ENCODE results near the gene S100A16. TPM values are rescaled to one million over a fixed set of nuclear protein-coding genes. Genes with fewer than 3 reads are reported as not detected.

The S100A16 gene
- total RNA-seq, result 568 and 750 TPM in 2 replicates

DNA sequence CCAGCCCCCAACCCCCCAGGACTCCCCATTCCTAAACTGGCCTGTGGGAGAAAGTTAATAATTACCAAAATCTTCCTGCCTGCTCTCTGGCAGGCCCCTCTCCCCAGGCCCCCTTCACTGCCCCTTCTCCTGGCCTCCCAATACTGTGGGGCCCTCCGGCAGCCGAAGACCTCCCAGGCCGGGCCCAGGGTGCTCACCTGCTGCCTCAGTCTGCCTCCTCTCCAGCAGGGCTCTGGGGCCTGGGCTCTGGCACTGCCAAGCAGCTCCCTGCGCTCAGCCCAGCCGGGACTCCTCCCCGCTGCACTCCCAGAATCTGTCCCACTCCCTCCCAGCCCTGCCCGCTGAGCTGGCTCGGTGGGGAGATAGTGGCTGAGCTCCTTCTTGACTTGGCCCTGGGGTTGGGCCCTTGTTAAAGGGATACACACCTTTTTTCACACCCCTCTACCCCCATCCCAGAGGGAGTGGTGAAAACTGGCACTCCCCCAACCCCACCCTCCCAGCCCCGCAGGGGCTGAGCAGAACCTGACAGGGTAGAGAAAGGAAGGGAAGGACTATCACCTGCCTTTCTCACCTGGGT, at the start of gene S100A16:
Gene S100A16, minus strand, starts transcription at position 383 of the 577 bp plus-strand sequence. CDS start 4,986 bp downstream, outside the sequence.

DNA sequence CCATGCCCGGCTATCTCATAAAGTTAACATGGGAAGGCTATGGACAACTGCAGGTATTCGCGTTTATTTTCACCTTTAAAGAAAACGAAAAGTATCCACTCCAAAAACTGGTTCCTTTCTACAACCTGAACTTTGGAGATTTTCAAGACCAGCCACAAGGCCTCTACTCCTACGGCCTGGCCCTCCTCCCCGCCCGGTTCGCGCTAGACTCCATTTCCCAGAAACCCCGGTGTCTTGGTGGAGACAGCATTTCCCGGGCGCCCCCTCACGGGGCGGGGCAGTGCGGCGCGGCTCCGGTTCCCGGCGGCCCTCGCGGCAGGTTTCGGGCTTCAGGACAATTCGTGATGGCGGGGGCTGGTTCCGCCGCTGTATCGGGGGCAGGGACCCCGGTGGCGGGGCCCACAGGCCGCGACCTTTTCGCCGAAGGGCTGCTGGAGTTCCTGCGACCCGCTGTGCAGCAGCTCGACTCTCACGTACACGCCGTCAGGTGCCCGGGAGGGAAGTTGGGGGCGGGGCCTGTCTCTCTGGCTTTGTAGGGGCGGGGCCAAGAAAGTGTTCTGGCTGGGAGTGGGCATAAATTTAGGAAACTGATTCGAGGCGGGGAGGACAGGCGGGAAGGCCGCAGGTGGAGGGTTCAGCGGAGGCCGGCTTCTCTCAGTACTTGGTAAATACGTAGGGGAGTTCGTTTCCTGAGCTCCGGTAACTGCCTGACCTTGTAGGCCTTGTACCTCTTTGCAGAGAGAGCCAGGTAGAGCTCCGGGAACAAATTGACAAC, 45.6 kb upstream of the S100A16 start, which contains the start of gene SNAPIN:
Gene SNAPIN, plus strand, starts transcription at position 304 of the 775 bp plus-strand sequence. Its CDS starts 41 bp downstream, at position 345.

GRCh38 chr1:153633754-153634665, 21.1 kb upstream of the S100A16 start, which contains the start of gene CHTOP:
TSS of gene CHTOP (plus strand) at chr1:153634066. CDS start at chr1:153636589, 2,523 bp downstream.

GRCh38 chr1:153627715-153628626, 15.0 kb upstream of the S100A16 start, which contains the start of gene S100A1:
TSS of gene S100A1 (plus strand) at chr1:153628434. CDS start at chr1:153630522, 2,088 bp downstream.

DNA sequence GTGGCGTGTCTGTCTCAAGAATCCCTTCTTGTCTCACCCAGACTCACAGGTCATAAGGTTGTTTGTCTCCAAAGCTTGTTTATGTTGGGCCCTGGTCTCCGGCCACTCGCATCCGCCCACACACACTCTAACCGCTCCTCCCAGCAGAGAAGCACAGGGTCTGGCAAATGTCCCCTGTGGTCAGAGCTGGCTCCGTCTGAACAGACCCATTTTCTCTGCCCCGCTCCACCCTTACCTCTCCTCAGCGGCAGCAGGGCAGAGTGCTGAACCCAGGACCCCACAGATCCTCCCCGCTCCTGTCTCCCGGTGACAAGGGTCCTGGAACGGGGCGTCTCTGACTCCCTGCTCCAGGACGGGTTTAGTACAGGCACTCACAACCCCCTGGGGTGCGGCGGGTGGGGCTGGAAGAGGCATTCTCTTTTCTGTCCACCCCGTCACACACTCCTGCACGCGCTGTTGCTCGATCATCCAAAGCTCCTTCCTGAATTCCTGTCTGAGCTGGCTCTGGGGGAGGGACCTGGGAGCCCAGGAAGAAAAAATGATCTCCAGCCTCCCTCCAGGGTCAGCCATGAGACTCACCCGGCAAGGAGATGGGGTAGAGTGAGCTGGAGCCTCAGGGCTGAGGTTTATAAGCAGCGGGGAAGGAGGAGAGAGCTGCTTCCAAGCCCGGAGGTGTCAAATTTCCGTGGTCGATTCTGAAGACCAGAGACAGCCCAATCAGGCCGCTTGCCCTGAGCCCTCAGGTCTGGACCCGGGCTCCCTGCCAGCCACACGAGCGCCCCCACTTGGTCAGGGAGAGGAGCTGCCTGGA, 14.2 kb upstream of the S100A16 start, which contains the start of gene S100A13:
Gene S100A13, minus strand, starts transcription at position 602 of the 811 bp plus-strand sequence. CDS start 1,033 bp downstream, outside the sequence.

DNA sequence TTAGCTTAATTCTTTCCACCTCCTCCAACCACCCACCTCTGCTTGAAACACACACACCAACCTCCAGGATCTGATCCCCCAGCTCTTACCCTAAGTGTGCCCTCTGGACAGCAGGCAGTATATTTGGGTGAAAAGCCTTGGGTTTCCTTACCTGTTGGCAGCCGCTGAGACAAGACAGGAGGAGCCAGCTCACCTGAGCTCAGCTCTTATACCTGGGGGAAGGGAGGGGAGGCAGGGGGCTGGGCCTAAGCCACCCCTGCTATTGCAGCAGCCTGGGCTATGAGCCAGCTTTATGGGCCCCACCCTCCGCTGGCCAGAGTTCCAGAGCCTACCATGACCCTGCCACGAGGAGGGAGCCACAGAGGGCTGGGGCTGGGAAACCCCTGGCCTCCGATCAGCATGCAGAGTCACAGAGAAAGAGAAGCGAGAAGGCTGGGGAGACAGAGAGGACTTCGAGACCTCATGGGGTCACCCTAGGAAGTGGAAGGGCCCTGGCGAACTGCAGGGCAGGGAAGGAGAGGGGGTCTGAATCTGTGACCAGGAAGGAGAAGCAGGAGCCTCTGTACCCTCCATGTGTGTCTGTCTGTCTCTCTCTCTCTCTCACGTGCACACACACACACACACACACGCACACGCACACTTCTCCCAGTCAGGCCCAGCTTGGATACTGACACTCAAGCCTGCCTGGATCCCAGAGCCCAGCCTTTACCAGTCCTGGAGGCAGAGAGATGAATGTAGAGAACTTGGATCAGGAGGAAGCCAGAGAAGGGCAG, 3.4 kb upstream of the S100A16 start, which contains the start of gene S100A14:
Gene S100A14, minus strand, starts transcription at position 182 of the 773 bp plus-strand sequence. CDS start 467 bp downstream, outside the sequence.

DNA sequence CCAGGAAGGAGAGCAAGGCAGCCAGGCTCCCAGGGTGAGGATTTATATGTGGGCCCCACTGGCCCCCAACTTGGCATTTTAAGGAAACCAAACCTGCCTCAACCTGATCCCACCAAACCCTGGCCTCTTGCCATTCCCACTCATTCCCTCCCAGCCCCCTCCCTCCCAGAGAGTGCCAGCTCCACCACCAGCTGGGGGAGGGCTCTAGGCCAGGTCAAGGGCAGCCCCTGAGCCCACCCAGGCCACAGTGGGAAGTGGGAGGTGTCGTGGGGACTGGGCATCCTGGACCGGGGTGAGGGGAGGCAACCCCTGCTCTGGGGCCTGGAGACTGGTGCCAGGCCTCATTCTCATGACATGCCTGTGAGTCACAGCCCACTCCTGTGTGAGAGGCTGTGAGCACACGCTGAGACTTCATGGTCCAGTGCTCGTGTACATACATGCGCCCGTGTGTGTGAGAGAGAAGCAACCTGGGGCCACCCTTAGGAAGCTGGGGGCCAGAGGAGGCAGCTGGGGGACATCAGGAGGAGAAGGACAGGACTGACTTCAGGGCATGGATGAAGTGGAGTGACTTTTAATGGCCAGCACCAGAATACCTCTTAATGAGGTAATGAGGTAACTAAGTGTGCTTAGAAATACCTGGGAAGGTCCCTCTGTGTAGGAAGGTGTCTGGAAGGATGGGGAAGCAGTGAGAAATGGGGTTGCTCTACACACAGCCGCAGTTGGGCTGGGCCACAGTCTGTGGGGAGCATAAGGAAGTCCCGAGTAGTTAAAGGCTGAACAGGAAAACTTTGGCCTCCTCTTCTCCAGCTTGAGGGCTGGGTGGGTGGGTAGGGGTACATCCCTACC, 47.2 kb downstream of the S100A16 start, which contains the start of gene S100A2:
Gene S100A2, minus strand, starts transcription at position 316 of the 846 bp plus-strand sequence. CDS start 1,967 bp downstream, outside the sequence.

Other genes starting within 250 kb of the S100A16 start
- gene S100A12, start 237.5 kb downstream of the S100A16 start, total RNA-seq, result 1.5 and 3.4 TPM in 2 replicates
- 238 and 331 TPM in 2 replicates for gene S100A8, start 222.1 kb downstream of the S100A16 start, total RNA-seq
- under 0.01 TPM in 1 of 2 replicates, not detected in the other for gene S100A7A, start 196.6 kb downstream of the S100A16 start, total RNA-seq
- gene S100A7, start 152.5 kb downstream of the S100A16 start, total RNA-seq, result 0.64 and 2.1 TPM in 2 replicates
- gene S100A6, start 77.1 kb downstream of the S100A16 start, total RNA-seq, result 257 and 1,880 TPM in 2 replicates
- not detected in 2 replicates for gene S100A5, start 72.2 kb downstream of the S100A16 start, total RNA-seq
- 5.5 TPM in 2 replicates for gene S100A4, start 67.3 kb downstream of the S100A16 start, total RNA-seq
- gene S100A3, start 63.9 kb downstream of the S100A16 start, total RNA-seq, result 2.1 and 2.3 TPM in 2 replicates
- 666 and 777 TPM in 2 replicates for gene S100A2, start 47.3 kb downstream of the S100A16 start, total RNA-seq
- 394 and 881 TPM in 2 replicates for gene S100A14, start 3.2 kb upstream of the S100A16 start, total RNA-seq
- gene S100A13, start 14.4 kb upstream of the S100A16 start, total RNA-seq, result 16.8 and 44.1 TPM in 2 replicates
- gene S100A1, start 15.3 kb upstream of the S100A16 start, total RNA-seq, result not detected in 2 replicates
- 56.5 and 61.9 TPM in 2 replicates for gene CHTOP, start 20.9 kb upstream of the S100A16 start, total RNA-seq
- 42.1 and 66.6 TPM in 2 replicates for gene SNAPIN, start 45.6 kb upstream of the S100A16 start, total RNA-seq
- gene ILF2, start 57.9 kb upstream of the S100A16 start, total RNA-seq, result 88.2 and 102 TPM in 2 replicates
- under 0.01 TPM in 1 of 2 replicates, not detected in the other for gene NPR1, start 65.6 kb upstream of the S100A16 start, total RNA-seq
- gene INTS3, start 114.9 kb upstream of the S100A16 start, total RNA-seq, result 16.4 and 37.2 TPM in 2 replicates
- gene SLC27A3, start 162.3 kb upstream of the S100A16 start, total RNA-seq, result 2.1 and 7.6 TPM in 2 replicates

All from nasal cavity respiratory epithelium epithelial cell of viscerocranial mucosa (primary cell).